Sigmoid colon (tissue), 7 donors: ENCODE data around the gene CHCHD5. TPM values are rescaled to one million over a fixed set of nuclear protein-coding genes. Genes with fewer than 3 reads are reported as not detected.

Experiments
- DNase-seq: peaks from one replicate; pipeline ENCODE4 v3.0.0-alpha.2; 2019
- H3K27ac ChIP-seq, 4 donors: fragments of 200-600 bp; sonication (generic); one replicate each; pipeline ENCODE4 v1.5.1; 2016 to 2019; ENCODE audit warnings: mild to moderate bottlenecking in 1 of 4
- H3K27me3 ChIP-seq, 3 donors: fragments of 200-600 bp; sonication (generic); one replicate each; pipeline ENCODE4 v1.5.1; 2019; ENCODE audit warnings: mild to moderate bottlenecking in 1 of 3
- H3K36me3 ChIP-seq, 4 donors: fragments of 200-600 bp; sonication (generic); one replicate each; pipeline ENCODE4 v1.5.1; 2016 to 2019
- H3K4me1 ChIP-seq, 4 donors: fragments of 200-600 bp; sonication (generic); one replicate each; pipeline ENCODE4 v1.5.1; 2017 to 2019
- H3K4me3 ChIP-seq, 4 donors: fragments of 200-600 bp; sonication (generic); one replicate each; pipeline ENCODE4 v1.5.1; 2017 to 2019; ENCODE audit warnings: mild to moderate bottlenecking in 2 of 4, moderate library complexity in 1 of 4
- H3K9me3 ChIP-seq, 4 donors: fragments of 200-600 bp in 3 of 4; sonication (generic) in 3 of 4; one replicate each; pipeline versions ENCODE4 v1.5.1 to v1.6.1; 2013 to 2019
- EP300 ChIP-seq, 4 donors: sonication (generic); formaldehyde crosslinking; IDR thresholded peaks; one replicate each; pipeline ENCODE4 v1.6.1; 2017; ENCODE audit warnings: antibody characterized with exemption in 4 of 4
- POLR2A ChIP-seq, 2 donors: fragments of 450-650 bp; IDR thresholded peaks; one replicate each; pipeline ENCODE4 v1.6.1; 2016; ENCODE audit warnings: antibody characterized with exemption in 2 of 2, mild to moderate bottlenecking in 2 of 2, moderate library complexity in 2 of 2
- POLR2AphosphoS5 ChIP-seq, 4 donors: sonication (generic); formaldehyde crosslinking; IDR thresholded peaks; one replicate each; pipeline ENCODE4 v1.6.1; 2017; ENCODE audit warnings: antibody characterized with exemption in 4 of 4
- WGBS, 2 donors: extraction: QIAGEN DNeasy Blood & Tissue Kit; methylation state at CpG; one replicate each; pipeline ENCODE4 v1.1.7; 2013; 5-methylcytosine and 5-hydroxymethylcytosine counted together
- intact Hi-C: fragments of 100-400 bp; cut with DNase I; formaldehyde crosslinking; loops from one replicate; pipeline ENCODE4 v1.15.1; 2023
- polyA plus RNA-seq, 3 donors: library from polyadenylated mRNA; stranded (reverse); fragments of 200-250 nt; gene quantifications; one replicate each; pipeline ENCODE4 v1.2.3, GENCODE V29; 2013
- total RNA-seq, 4 donors: library from RNA; depleted of rRNA; stranded (reverse); fragments of >200 nt; gene quantifications; one replicate each; pipeline ENCODE4 v1.1.0, GENCODE V29; 2016
- TF ChIP-seq, protein P1 (sequence below), 4 experiments: fragments of 450-650 bp in 3 of 4; fragments of 200-600 bp in 1 of 4; IDR thresholded peaks; one replicate each; pipeline ENCODE4 v1.5.1; 2016 to 2019; ENCODE audit warnings: antibody characterized with exemption in 4 of 4, mild to moderate bottlenecking in 3 of 4, moderate library complexity in 2 of 4
- donor health status: healthy with polysubstance abuse.
- donor health status: Bipolar disorder and iron deficiency.
- donor health status: healthy.

CHCHD5 gene
- total and polyA plus RNA-seq, 7 donors = 13.8 to 62.5 (median 36.4) TPM

DNA sequence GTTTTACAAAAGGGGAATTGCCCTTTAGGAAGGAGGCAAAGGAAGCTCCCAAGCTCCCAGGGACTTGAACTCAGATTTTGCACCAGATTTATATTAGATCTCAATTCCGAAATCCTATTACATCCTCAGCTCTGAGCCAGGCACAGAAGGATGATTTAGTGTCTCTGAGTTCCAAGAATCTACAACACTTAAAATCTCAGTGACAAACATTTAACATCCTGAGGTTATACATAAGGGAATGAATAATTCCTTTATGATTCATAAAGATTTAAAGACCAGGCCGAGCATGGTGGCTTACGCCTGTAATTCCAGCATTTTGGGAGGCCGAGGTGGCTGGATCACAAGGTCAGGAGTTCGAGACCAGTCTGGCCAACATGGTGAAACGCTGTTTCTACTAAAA lies 44.8 kb downstream of the CHCHD5 start:
- Histone ChIP-seq H3K27me3 (peaks cover 0 to 11% (median 0%) of the 10 kb centered on the region in 3 donors), H3K4me3 (no peak overlapping the region), H3K4me1 (peaks cover 0 to 8% (median 7%) of the 10 kb centered on the region in 4 donors), H3K36me3 (no peaks in the 10 kb centered on the region), H3K9me3 (no peaks in the 10 kb centered on the region), H3K27ac (no peak overlapping the region)
- TF ChIP-seq, protein P1, sequence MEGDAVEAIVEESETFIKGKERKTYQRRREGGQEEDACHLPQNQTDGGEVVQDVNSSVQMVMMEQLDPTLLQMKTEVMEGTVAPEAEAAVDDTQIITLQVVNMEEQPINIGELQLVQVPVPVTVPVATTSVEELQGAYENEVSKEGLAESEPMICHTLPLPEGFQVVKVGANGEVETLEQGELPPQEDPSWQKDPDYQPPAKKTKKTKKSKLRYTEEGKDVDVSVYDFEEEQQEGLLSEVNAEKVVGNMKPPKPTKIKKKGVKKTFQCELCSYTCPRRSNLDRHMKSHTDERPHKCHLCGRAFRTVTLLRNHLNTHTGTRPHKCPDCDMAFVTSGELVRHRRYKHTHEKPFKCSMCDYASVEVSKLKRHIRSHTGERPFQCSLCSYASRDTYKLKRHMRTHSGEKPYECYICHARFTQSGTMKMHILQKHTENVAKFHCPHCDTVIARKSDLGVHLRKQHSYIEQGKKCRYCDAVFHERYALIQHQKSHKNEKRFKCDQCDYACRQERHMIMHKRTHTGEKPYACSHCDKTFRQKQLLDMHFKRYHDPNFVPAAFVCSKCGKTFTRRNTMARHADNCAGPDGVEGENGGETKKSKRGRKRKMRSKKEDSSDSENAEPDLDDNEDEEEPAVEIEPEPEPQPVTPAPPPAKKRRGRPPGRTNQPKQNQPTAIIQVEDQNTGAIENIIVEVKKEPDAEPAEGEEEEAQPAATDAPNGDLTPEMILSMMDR (IDR thresholded peaks at IDR 0.05) = no peak
- no peak for TF ChIP-seq POLR2A (IDR thresholded peaks at IDR 0.05)
- no peak for TF ChIP-seq EP300 (IDR thresholded peaks at IDR 0.05)
- no peak for TF ChIP-seq POLR2AphosphoS5 (IDR thresholded peaks at IDR 0.05)
- 94% methylated on average over 6 of the region's 6 CpGs for WGBS, 2 donors
- no peak for DNase-seq
- intact Hi-C loops = loop anchor here (5.0 to 10.0 kb wide), 2 partner anchors 63 to 316 kb away; no protein-coding TSS in a partner anchor

DNA sequence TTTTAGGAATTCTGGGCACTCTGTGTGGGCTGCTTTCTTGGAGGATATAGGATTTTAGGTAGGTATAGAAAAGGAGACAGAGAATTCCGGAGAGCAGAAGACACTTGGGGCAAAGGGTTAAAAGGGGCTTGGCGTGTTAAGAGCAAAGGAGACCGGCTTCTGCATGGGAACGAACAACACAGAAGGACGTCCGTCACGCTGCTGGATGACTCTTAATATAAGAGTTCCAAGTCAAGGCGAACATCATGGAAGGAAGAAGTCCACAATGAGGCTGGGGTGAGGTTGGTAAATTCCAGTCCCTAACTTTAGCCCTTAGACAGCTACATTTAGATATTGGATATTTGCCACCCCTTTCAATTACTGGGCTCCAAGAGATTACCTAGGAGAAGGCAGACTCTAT lies 45.4 kb downstream of the CHCHD5 start:
- Histone ChIP-seq H3K27me3 (peaks cover 0 to 11% (median 0%) of the 10 kb centered on the region in 3 donors), H3K4me1 (peaks cover 0 to 8% (median 7%) of the 10 kb centered on the region in 4 donors), H3K9me3 (no peaks in the 10 kb centered on the region), H3K27ac (no peak overlapping the region), H3K36me3 (no peaks in the 10 kb centered on the region), H3K4me3 (no peak overlapping the region)
- TF ChIP-seq EP300 (IDR thresholded peaks at IDR 0.05) (no peak), POLR2A (IDR thresholded peaks at IDR 0.05) (no peak), POLR2AphosphoS5 (IDR thresholded peaks at IDR 0.05) (no peak)
- TF ChIP-seq, protein P1 (IDR thresholded peaks at IDR 0.05) = no peak
- intact Hi-C loops = loop anchor here (5.0 to 10.0 kb wide), 2 partner anchors 62 to 315 kb away; no protein-coding TSS in a partner anchor
- no peak for DNase-seq
- 93 to 95% methylated on average over 8 of the region's 8 CpGs for WGBS, 2 donors

DNA sequence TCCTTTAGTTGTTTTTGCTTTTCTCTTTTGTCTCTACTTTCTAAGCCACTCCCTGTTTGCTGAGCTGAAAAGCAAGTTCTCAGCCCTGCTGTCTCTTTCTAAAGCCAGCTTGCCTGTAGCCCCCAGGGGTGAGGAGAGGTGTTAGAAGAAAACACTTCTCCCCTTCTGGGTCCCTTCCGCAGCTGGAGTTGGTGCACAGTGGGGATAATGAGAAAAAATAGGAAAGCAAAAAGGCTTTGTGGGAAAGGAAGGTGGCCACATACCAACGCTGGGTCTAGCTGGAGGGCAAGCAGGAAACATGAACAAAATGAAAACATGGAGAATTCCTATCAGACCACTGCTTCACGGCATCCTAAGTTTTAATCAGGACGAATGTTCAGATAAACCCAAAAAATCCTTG lies 45.9 kb downstream of the CHCHD5 start:
- WGBS, 2 donors = 72 to 89% methylated on average over 4 of the region's 4 CpGs
- intact Hi-C loops = no loop called here
- H3K4me1 ChIP-seq = peaks cover 0 to 8% (median 7%) of the 10 kb centered on the region in 4 donors
- no peak overlapping the region for H3K4me3 ChIP-seq
- DNase-seq = peak; percentile 26
- TF ChIP-seq, protein P1 (IDR thresholded peaks at IDR 0.05) = no peak
- TF ChIP-seq POLR2AphosphoS5 (IDR thresholded peaks at IDR 0.05) = no peak
- TF ChIP-seq EP300 (IDR thresholded peaks at IDR 0.05) = no peak
- no peak for TF ChIP-seq POLR2A (IDR thresholded peaks at IDR 0.05)
- peaks cover 0 to 11% (median 0%) of the 10 kb centered on the region in 3 donors for H3K27me3 ChIP-seq
- no peaks in the 10 kb centered on the region for H3K9me3 ChIP-seq
- H3K27ac ChIP-seq = no peak overlapping the region
- no peaks in the 10 kb centered on the region for H3K36me3 ChIP-seq

DNA sequence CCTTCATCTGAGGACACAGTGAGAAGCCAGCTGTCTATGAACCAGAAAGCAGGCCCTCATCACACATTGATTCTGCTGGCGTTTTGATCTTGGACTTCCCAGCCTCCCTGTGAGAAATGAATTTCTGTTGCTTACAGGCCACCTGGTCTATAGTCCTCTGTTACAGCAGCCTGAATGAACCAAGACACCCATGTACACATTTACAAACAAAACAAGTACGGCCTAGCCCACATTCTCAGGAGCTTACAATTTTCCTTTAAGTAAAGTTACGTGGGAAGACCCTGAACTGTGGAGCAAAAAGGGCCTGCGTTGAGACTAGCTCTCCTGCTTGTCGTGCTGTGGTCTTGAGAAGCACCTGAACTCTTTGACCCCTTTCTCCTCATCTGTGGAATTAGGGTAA lies 49.3 kb downstream of the CHCHD5 start:
- no peak overlapping the region for H3K4me3 ChIP-seq
- no peak overlapping the region for H3K27ac ChIP-seq
- H3K4me1 ChIP-seq = no peaks in the 10 kb centered on the region
- no peaks in the 10 kb centered on the region for H3K9me3 ChIP-seq
- intact Hi-C loops = no loop called here
- no peaks in the 10 kb centered on the region for H3K36me3 ChIP-seq
- peaks cover 0 to 11% (median 0%) of the 10 kb centered on the region in 3 donors for H3K27me3 ChIP-seq
- no peak for TF ChIP-seq POLR2A (IDR thresholded peaks at IDR 0.05)
- TF ChIP-seq, protein P1 (IDR thresholded peaks at IDR 0.05) = no peak
- TF ChIP-seq POLR2AphosphoS5 (IDR thresholded peaks at IDR 0.05) = no peak
- TF ChIP-seq EP300 (IDR thresholded peaks at IDR 0.05) = no peak
- WGBS, 2 donors = 95 to 98% methylated on average over 5 of the region's 5 CpGs
- DNase-seq = no peak
